GM12875 (cell line): ENCODE measurements around the gene ASTN1.

ENCODE experiments used
- H3K4me3 ChIP-seq: one replicate; pipeline ENCODE4 v1.5.1; 2011; ENCODE audit warnings: low read depth, low read length, control low read depth
- CTCF ChIP-seq: IDR thresholded peaks from 2 replicates; pipeline ENCODE4 v1.5.1; 2011; ENCODE audit warnings: low read depth, mild to moderate bottlenecking, control low read depth, inconsistent platforms, low read length, moderate library complexity, borderline replicate concordance; ENCODE audit not compliant: insufficient read depth

Gene ASTN1

GRCh38 chr1:176996456-176997090 lies 167.9 kb downstream of the ASTN1 start:
- H3K4me3 ChIP-seq, result no peak overlapping the region
- no peak for TF ChIP-seq CTCF

- H3K4me3 ChIP-seq, result no peak overlapping the region
- TF ChIP-seq CTCF, result no peak
These were observed 169.4 kb downstream of the ASTN1 start for GRCh38 chr1:176994931-176995596.

GRCh38 chr1:176993587-176993986 lies 170.9 kb downstream of the ASTN1 start:
- no peak for TF ChIP-seq CTCF
- H3K4me3 ChIP-seq, result no peak overlapping the region

GRCh38 chr1:176989754-176990153 lies 174.8 kb downstream of the ASTN1 start:
- no peak for TF ChIP-seq CTCF
- H3K4me3 ChIP-seq, result no peak overlapping the region

- no peak overlapping the region for H3K4me3 ChIP-seq
- TF ChIP-seq CTCF, result no peak
These were observed 175.5 kb downstream of the ASTN1 start for GRCh38 chr1:176989023-176989422.

GRCh38 chr1:176987016-176987415 lies 177.5 kb downstream of the ASTN1 start:
- H3K4me3 ChIP-seq, result no peak overlapping the region
- no peak for TF ChIP-seq CTCF

GRCh38 chr1:176983731-176984130 lies 180.8 kb downstream of the ASTN1 start:
- TF ChIP-seq CTCF, result no peak
- no peak overlapping the region for H3K4me3 ChIP-seq
